Activated B cell treated with CpG ODN at 0.5 μM for 24 hours (primary cell): ENCODE data around the gene KLK4. TPM values are rescaled to one million over a fixed set of nuclear protein-coding genes. Genes with fewer than 3 reads are reported as not detected.

Experiments used
- ATAC-seq: fragments of 200-7000 bp; cut with Tn5 transposase; one replicate; pipeline ENCODE4 v1.10.0; 2021; ENCODE audit warnings: low read depth, mild to moderate bottlenecking, moderate library complexity
- CTCF ChIA-PET: fragments of 350-600 bp; sonication (Branson Sonifier 250); formaldehyde crosslinking; loops from one replicate; lab custom pipeline; 2021; ENCODE audit warnings: antibody characterized with exemption; lab: Charles Lee
- POLR2A ChIA-PET: fragments of 350-600 bp; sonication (Branson Sonifier 250); formaldehyde crosslinking; loops from one replicate; lab custom pipeline; 2021; ENCODE audit warnings: antibody characterized with exemption; lab: Charles Lee
- DNase-seq: peaks from one replicate; pipeline ENCODE4 v3.0.0; 2022
- H3K27ac Mint-ChIP-seq: one replicate; pipeline ENCODE4 v1.8.0; 2020; ENCODE audit warnings: mixed read lengths
- H3K27me3 Mint-ChIP-seq: one replicate; pipeline ENCODE4 v1.8.0; 2021; ENCODE audit warnings: mixed read lengths
- H3K36me3 Mint-ChIP-seq: one replicate; pipeline ENCODE4 v1.8.0; 2021; ENCODE audit warnings: low read depth, mixed read lengths
- H3K4me1 Mint-ChIP-seq: one replicate; pipeline ENCODE4 v1.8.0; 2021; ENCODE audit warnings: mixed read lengths
- H3K4me3 Mint-ChIP-seq: one replicate; pipeline ENCODE4 v1.8.0; 2020; ENCODE audit warnings: mild to moderate bottlenecking, mixed read lengths
- H3K9me3 Mint-ChIP-seq: one replicate; pipeline ENCODE4 v1.8.0; 2020; ENCODE audit warnings: mixed read lengths
- CTCF ChIP-seq: fragments of 200-600 bp; IDR thresholded peaks from one replicate; pipeline ENCODE4 v1.8.0; 2022; ENCODE audit warnings: antibody characterized with exemption, mild to moderate bottlenecking
- intact Hi-C: fragments of 100-400 bp; cut with micrococcal nuclease; formaldehyde crosslinking; loops from one replicate; pipeline ENCODE4 v1.15.1; 2024
- total RNA-seq: library from RNA; stranded (reverse); gene quantifications from 2 replicates; pipeline ENCODE4 v1.2.3, GENCODE V29; 2022

KLK4 gene
- total RNA-seq, result 0.32 and 0.75 TPM in 2 replicates

- intact Hi-C loops, result no loop called here
- Mint-ChIP-seq H3K4me1 (peaks cover 13% of the 10 kb centered on the region), H3K27me3 (peaks cover 31% of the 10 kb centered on the region), H3K9me3 (no peaks in the 10 kb centered on the region), H3K36me3 (no peaks in the 10 kb centered on the region), H3K4me3 (no peak within 1 kb of the TSS), H3K27ac (no peak within 1 kb of the TSS)
- ChIA-PET CTCF (no interaction called here), POLR2A (no interaction called here)
- no peak for ATAC-seq
- TF ChIP-seq CTCF, result no peak
- DNase-seq, result no peak
Measured at GRCh38 chr19:50911206-50912101, at the start of gene KLK4. TSS of gene KLK4 (minus strand) at chr19:50911395. CDS start at chr19:50910738, 657 bp downstream.

GRCh38 chr19:50959731-50960500 lies 48.7 kb upstream of the KLK4 start:
- TF ChIP-seq CTCF, result no peak
- Mint-ChIP-seq H3K27me3 (peaks cover 15% of the 10 kb centered on the region), H3K27ac (no peak overlapping the region), H3K9me3 (peaks cover 18% of the 10 kb centered on the region), H3K4me1 (no peaks in the 10 kb centered on the region), H3K36me3 (no peaks in the 10 kb centered on the region), H3K4me3 (no peak overlapping the region)
- ChIA-PET CTCF (no interaction called here), POLR2A (no interaction called here)
- intact Hi-C loops, result no loop called here
- ATAC-seq, result no peak
- DNase-seq, result no peak

- ATAC-seq, result no peak
- peaks cover 14% of the 10 kb centered on the region for H3K9me3 Mint-ChIP-seq
- TF ChIP-seq CTCF, result no peak
- DNase-seq, result no peak
- no peaks in the 10 kb centered on the region for H3K4me1 Mint-ChIP-seq
- no peak overlapping the region for H3K27ac Mint-ChIP-seq
- CTCF ChIA-PET, result no interaction called here
- no peaks in the 10 kb centered on the region for H3K36me3 Mint-ChIP-seq
- intact Hi-C loops, result no loop called here
- H3K27me3 Mint-ChIP-seq, result peaks cover 17% of the 10 kb centered on the region
- POLR2A ChIA-PET, result no interaction called here
- no peak overlapping the region for H3K4me3 Mint-ChIP-seq
Measured at GRCh38 chr19:50957587-50957986, 46.4 kb upstream of the KLK4 start.

- no peaks in the 10 kb centered on the region for H3K4me1 Mint-ChIP-seq
- intact Hi-C loops, result no loop called here
- no peaks in the 10 kb centered on the region for H3K9me3 Mint-ChIP-seq
- ChIA-PET CTCF (no interaction called here), POLR2A (interaction anchor here (0.5 kb wide), 1 partner anchor 30 kb away, joined by 4 read pairs; no protein-coding TSS in a partner anchor)
- ATAC-seq, result no peak
- no peak for TF ChIP-seq CTCF
- H3K27ac Mint-ChIP-seq, result no peak within 1 kb of the TSS
- H3K36me3 Mint-ChIP-seq, result no peaks in the 10 kb centered on the region
- DNase-seq, result no peak
- H3K4me3 Mint-ChIP-seq, result no peak within 1 kb of the TSS
- H3K27me3 Mint-ChIP-seq, result peaks cover 36% of the 10 kb centered on the region
Measured at GRCh38 chr19:50952910-50953309, 41.7 kb upstream of the KLK4 start, which contains the start of gene KLK5. TSS of gene KLK5 (minus strand) at chr19:50953038. CDS start at chr19:50952657, 381 bp downstream.

GRCh38 chr19:50949861-50950260 lies 38.7 kb upstream of the KLK4 start:
- no peak overlapping the region for H3K27ac Mint-ChIP-seq
- ATAC-seq, result no peak
- H3K36me3 Mint-ChIP-seq, result no peaks in the 10 kb centered on the region
- no peak for DNase-seq
- H3K4me3 Mint-ChIP-seq, result no peak overlapping the region
- TF ChIP-seq CTCF, result no peak
- peaks cover 36% of the 10 kb centered on the region for H3K27me3 Mint-ChIP-seq
- peaks cover 7% of the 10 kb centered on the region for H3K9me3 Mint-ChIP-seq
- CTCF ChIA-PET, result no interaction called here
- no peaks in the 10 kb centered on the region for H3K4me1 Mint-ChIP-seq
- POLR2A ChIA-PET, result no interaction called here
- intact Hi-C loops, result no loop called here
